ENCODE data around the gene WDR11.

WDR11 gene

GRCh38 chr10:120944586-120945125 lies 93.5 kb downstream of the WDR11 start:
- no peak for DNase-seq (ENCODE audit: low read depth, low spot score)
- WGBS (ENCODE audit: insufficient coverage, insufficient read length) = no CpG with 5 or more reads among the region's 4 CpGs
- Histone ChIP-seq H3K27me3 (ENCODE audit: control insufficient read depth, insufficient read depth, low read length) (peaks cover 5% of the 10 kb centered on the region; the same call in 1 of the 2 replicates), H3K9me3 (ENCODE audit: control insufficient read depth, insufficient read depth, low read length) (no peaks in the 10 kb centered on the region), H3K36me3 (ENCODE audit: control insufficient read depth, insufficient read depth, low read length) (no peaks in the 10 kb centered on the region), H3K4me3 (ENCODE audit: low read length) (no peak overlapping the region), H3K4me1 (ENCODE audit: control insufficient read depth, insufficient read depth, low read length) (no peaks in the 10 kb centered on the region; the same call in none of the 2 replicates), H3K27ac (ENCODE audit: low read length) (no peak overlapping the region)

- Histone ChIP-seq H3K27me3 (ENCODE audit: control insufficient read depth, insufficient read depth, low read length) (peaks cover 8% of the 10 kb centered on the region; the same call in 1 of the 2 replicates), H3K9me3 (ENCODE audit: control insufficient read depth, insufficient read depth, low read length) (no peaks in the 10 kb centered on the region), H3K36me3 (ENCODE audit: control insufficient read depth, insufficient read depth, low read length) (no peaks in the 10 kb centered on the region), H3K4me1 (ENCODE audit: control insufficient read depth, insufficient read depth, low read length) (peaks cover 2% of the 10 kb centered on the region), H3K4me3 (ENCODE audit: low read length) (no peak overlapping the region), H3K27ac (ENCODE audit: low read length) (no peak overlapping the region)
- DNase-seq (ENCODE audit: low read depth, low spot score) = no peak
- WGBS (ENCODE audit: insufficient coverage, insufficient read length) = no CpG with 5 or more reads among the region's 1 CpG
These were observed 94.0 kb downstream of the WDR11 start for GRCh38 chr10:120945182-120945581.

DNA sequence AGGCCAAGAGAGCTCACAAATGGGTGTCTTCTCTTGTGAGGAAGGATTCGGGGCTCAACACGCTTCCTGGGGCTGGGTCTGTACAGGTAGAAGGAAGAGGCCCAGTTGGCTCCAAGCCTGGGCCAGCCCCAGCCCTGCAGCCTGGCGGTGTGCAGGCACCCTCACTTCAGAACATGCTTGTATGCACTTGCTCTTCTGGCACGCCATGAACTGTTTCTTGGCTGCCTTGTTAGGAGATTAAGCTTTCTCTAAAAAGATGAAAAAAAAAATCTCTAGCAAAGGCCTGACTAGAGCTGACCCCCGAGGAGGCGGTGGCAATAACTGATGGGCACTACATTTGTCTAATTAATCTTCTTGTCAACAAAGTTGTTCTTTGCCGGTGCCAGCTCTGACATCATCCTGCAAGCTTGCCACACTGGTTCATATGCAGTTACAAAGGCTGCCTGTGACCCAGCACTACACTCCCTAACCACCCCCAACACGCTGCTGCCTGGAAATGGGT lies 94.7 kb downstream of the WDR11 start:
- Histone ChIP-seq H3K27me3 (ENCODE audit: control insufficient read depth, insufficient read depth, low read length) (peaks cover 8% of the 10 kb centered on the region; the same call in 1 of the 2 replicates), H3K4me3 (ENCODE audit: low read length) (no peak overlapping the region), H3K9me3 (ENCODE audit: control insufficient read depth, insufficient read depth, low read length) (no peaks in the 10 kb centered on the region), H3K4me1 (ENCODE audit: control insufficient read depth, insufficient read depth, low read length) (peaks cover 2% of the 10 kb centered on the region; the same call in 1 of the 2 replicates), H3K27ac (ENCODE audit: low read length) (no peak overlapping the region), H3K36me3 (ENCODE audit: control insufficient read depth, insufficient read depth, low read length) (no peaks in the 10 kb centered on the region)
- DNase-seq (ENCODE audit: low read depth, low spot score) = no peak
- no CpG with 5 or more reads among the region's 8 CpGs for WGBS (ENCODE audit: insufficient coverage, insufficient read length)

DNA sequence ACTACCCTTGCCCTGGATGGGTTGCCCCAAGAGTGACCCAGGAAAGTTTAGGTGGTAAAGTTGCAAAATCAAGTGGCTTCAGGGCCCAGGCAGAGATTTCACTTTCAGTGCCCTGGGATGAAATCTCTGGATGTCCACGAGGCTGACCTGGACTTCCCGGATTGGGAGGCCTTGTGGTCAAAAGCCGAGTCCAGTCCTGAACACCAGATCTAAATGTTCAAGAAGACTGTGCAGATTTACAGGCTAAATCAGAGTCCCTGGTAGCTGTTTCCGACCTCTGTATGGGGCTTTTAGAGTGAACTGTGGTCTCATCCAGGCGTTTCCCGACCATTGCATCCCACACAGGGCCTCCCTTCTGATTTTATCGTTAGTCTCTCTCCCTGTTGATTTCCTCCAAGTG lies 95.3 kb downstream of the WDR11 start:
- no CpG with 5 or more reads among the region's 7 CpGs for WGBS (ENCODE audit: insufficient coverage, insufficient read length)
- no peak for DNase-seq (ENCODE audit: low read depth, low spot score)
- no peak overlapping the region for H3K4me3 ChIP-seq (ENCODE audit: low read length)
- H3K27ac ChIP-seq (ENCODE audit: low read length) = no peak overlapping the region
- peaks cover 2% of the 10 kb centered on the region; the same call in 1 of the 2 replicates for H3K4me1 ChIP-seq (ENCODE audit: control insufficient read depth, insufficient read depth, low read length)
- H3K36me3 ChIP-seq (ENCODE audit: control insufficient read depth, insufficient read depth, low read length) = no peaks in the 10 kb centered on the region
- peaks cover 8% of the 10 kb centered on the region; the same call in 1 of the 2 replicates for H3K27me3 ChIP-seq (ENCODE audit: control insufficient read depth, insufficient read depth, low read length)
- H3K9me3 ChIP-seq (ENCODE audit: control insufficient read depth, insufficient read depth, low read length) = no peaks in the 10 kb centered on the region

- Histone ChIP-seq H3K36me3 (ENCODE audit: control insufficient read depth, insufficient read depth, low read length) (no peaks in the 10 kb centered on the region), H3K9me3 (ENCODE audit: control insufficient read depth, insufficient read depth, low read length) (no peaks in the 10 kb centered on the region), H3K4me3 (ENCODE audit: low read length) (peak overlapping the region; percentile 33; the same call in 1 of the 2 replicates), H3K27me3 (ENCODE audit: control insufficient read depth, insufficient read depth, low read length) (peaks cover 8% of the 10 kb centered on the region; the same call in 1 of the 2 replicates), H3K4me1 (ENCODE audit: control insufficient read depth, insufficient read depth, low read length) (0 out of 2 replicates have a peak, but pooled peaks cover 2% of the 10 kb centered on the region), H3K27ac (ENCODE audit: low read length) (no peak overlapping the region)
- no peak for DNase-seq (ENCODE audit: low read depth, low spot score)
- WGBS (ENCODE audit: insufficient coverage, insufficient read length) = no CpG with 5 or more reads among the region's 47 CpGs
These were observed 97.9 kb downstream of the WDR11 start for GRCh38 chr10:120948889-120949608.

DNA sequence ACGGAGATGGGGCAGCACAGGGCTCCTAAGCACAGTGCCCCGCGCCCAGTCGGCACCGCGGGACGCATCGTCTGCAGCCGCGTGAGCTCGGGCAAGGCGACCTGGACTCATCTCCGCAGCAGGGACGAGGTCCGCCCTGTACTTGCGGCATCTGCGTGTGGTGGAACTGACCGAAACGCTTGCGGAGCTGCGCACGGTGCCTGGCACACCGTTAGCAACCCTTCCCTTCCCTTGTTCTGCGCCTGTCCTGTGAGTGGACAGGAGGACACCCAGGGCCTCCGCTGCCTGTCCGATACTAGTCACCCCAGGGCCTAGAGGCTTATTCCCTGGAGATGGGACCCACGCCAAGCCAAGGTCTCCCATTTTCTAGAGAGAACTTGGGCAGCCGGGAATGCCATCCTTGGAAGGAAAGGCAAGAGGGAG lies 98.5 kb downstream of the WDR11 start:
- Histone ChIP-seq H3K36me3 (ENCODE audit: control insufficient read depth, insufficient read depth, low read length) (no peaks in the 10 kb centered on the region), H3K27me3 (ENCODE audit: control insufficient read depth, insufficient read depth, low read length) (peaks cover 8% of the 10 kb centered on the region; the same call in 1 of the 2 replicates), H3K9me3 (ENCODE audit: control insufficient read depth, insufficient read depth, low read length) (no peaks in the 10 kb centered on the region), H3K4me3 (ENCODE audit: low read length) (peak overlapping the region; percentile 33; the same call in 1 of the 2 replicates), H3K4me1 (ENCODE audit: control insufficient read depth, insufficient read depth, low read length) (0 out of 2 replicates have a peak, but pooled peaks cover 2% of the 10 kb centered on the region), H3K27ac (ENCODE audit: low read length) (no peak overlapping the region)
- no CpG with 5 or more reads among the region's 28 CpGs for WGBS (ENCODE audit: insufficient coverage, insufficient read length)
- no peak for DNase-seq (ENCODE audit: low read depth, low spot score)

DNA sequence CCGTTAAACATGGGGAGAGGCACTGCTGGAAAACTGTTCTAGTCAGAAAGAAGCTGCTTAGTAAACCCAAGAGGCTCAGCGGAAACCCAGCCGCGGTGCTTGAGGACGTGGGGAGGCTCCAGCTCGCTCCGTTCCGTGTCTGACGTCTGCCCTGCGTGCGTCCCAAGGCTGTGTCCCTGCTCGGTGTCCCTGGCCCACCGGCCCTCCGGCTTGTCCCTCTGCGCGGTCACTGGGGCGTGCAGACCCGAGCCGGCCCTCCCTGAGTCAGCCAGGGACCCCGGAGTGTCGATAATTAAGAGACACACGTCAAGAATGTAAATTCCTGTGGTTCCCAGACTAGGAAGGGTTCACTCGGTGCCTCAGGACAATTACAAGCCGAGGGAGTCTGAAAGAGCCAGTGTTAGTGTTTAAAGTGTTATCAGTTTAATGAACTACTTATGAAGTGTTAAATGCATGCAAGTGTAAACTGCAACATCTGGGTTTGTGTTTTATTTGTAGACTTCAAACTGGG lies 98.9 kb downstream of the WDR11 start:
- Histone ChIP-seq H3K4me1 (ENCODE audit: control insufficient read depth, insufficient read depth, low read length) (0 out of 2 replicates have a peak, but pooled peaks cover 2% of the 10 kb centered on the region), H3K36me3 (ENCODE audit: control insufficient read depth, insufficient read depth, low read length) (no peaks in the 10 kb centered on the region), H3K27ac (ENCODE audit: low read length) (no peak overlapping the region), H3K27me3 (ENCODE audit: control insufficient read depth, insufficient read depth, low read length) (peaks cover 8% of the 10 kb centered on the region; the same call in 1 of the 2 replicates), H3K9me3 (ENCODE audit: control insufficient read depth, insufficient read depth, low read length) (no peaks in the 10 kb centered on the region), H3K4me3 (ENCODE audit: low read length) (peak overlapping the region; percentile 2; the same call in 1 of the 2 replicates)
- no peak for DNase-seq (ENCODE audit: low read depth, low spot score)
- no CpG with 5 or more reads among the region's 24 CpGs for WGBS (ENCODE audit: insufficient coverage, insufficient read length)

DNA sequence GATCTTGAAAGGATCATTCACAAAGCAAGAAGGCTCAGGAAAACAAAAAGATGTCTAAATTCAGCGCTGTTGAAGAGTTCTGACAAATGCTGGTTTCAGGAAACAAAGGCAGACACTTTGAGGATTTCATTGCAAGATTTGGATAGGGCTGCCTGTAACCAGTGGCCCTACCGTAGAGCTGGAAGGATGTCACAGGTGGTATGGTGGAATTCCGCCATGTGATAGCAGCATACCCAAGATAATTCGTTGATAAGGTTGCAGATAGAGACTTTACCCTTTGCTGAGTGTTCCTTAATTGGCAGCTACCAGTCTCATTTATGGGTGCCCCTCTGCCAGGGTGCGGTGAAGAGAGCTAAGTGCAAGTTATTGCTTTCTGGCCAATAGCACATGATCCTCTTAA lies 100.1 kb downstream of the WDR11 start:
- Histone ChIP-seq H3K27me3 (ENCODE audit: control insufficient read depth, insufficient read depth, low read length) (peaks cover 8% of the 10 kb centered on the region; the same call in 1 of the 2 replicates), H3K36me3 (ENCODE audit: control insufficient read depth, insufficient read depth, low read length) (no peaks in the 10 kb centered on the region), H3K4me3 (ENCODE audit: low read length) (no peak overlapping the region), H3K4me1 (ENCODE audit: control insufficient read depth, insufficient read depth, low read length) (0 out of 2 replicates have a peak, but pooled peaks cover 2% of the 10 kb centered on the region), H3K9me3 (ENCODE audit: control insufficient read depth, insufficient read depth, low read length) (no peaks in the 10 kb centered on the region), H3K27ac (ENCODE audit: low read length) (no peak overlapping the region)
- WGBS (ENCODE audit: insufficient coverage, insufficient read length) = no CpG with 5 or more reads among the region's 5 CpGs
- no peak for DNase-seq (ENCODE audit: low read depth, low spot score)

DNA sequence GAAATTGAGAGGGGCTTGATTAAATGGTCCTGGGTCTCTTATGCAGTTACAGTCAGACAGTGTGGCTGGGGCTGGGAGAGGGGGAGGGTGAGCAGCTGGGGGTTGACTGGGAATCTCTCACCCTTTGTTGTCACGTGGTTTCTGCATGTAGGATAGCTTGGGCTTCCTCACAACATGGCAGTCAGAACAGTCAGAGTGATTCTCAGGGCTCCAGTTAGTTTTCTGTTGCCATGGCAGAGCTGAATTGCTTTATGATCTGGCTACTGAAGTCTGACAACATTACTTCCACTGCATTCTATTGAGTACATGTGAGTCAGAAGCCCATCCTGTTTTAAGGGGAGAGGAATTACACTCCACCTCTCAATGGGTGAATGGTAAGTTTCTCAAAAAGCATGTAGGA lies 102.7 kb downstream of the WDR11 start:
- WGBS (ENCODE audit: insufficient coverage, insufficient read length) = no CpG with 5 or more reads among the region's 1 CpG
- H3K27me3 ChIP-seq (ENCODE audit: control insufficient read depth, insufficient read depth, low read length) = peaks cover 8% of the 10 kb centered on the region; the same call in 1 of the 2 replicates
- H3K4me1 ChIP-seq (ENCODE audit: control insufficient read depth, insufficient read depth, low read length) = 0 out of 2 replicates have a peak, but pooled peaks cover 2% of the 10 kb centered on the region
- H3K36me3 ChIP-seq (ENCODE audit: control insufficient read depth, insufficient read depth, low read length) = no peaks in the 10 kb centered on the region
- H3K27ac ChIP-seq (ENCODE audit: low read length) = no peak overlapping the region
- H3K4me3 ChIP-seq (ENCODE audit: low read length) = no peak overlapping the region
- no peak for DNase-seq (ENCODE audit: low read depth, low spot score)
- H3K9me3 ChIP-seq (ENCODE audit: control insufficient read depth, insufficient read depth, low read length) = no peaks in the 10 kb centered on the region

Data from iPS DF 6.9 (cell line).